Activated naive CD4-positive, alpha-beta T cell treated with Interleukin-2 at 50 U/mL for 16 hours (primary cell): ENCODE measurements around the gene CPNE8.
"Not testable (repeated sequence)": the region's sequence is repeated elsewhere in the genome, so short reads cannot be mapped to it uniquely, and the experiment has no call there.

ENCODE experiments used
- DNase-seq: peaks from one replicate; pipeline ENCODE4 v3.0.0-alpha.2; 2020

Gene CPNE8

GRCh38 chr12:38823314-38823713 lies 82.1 kb downstream of the CPNE8 start:
- no peak for DNase-seq

DNA sequence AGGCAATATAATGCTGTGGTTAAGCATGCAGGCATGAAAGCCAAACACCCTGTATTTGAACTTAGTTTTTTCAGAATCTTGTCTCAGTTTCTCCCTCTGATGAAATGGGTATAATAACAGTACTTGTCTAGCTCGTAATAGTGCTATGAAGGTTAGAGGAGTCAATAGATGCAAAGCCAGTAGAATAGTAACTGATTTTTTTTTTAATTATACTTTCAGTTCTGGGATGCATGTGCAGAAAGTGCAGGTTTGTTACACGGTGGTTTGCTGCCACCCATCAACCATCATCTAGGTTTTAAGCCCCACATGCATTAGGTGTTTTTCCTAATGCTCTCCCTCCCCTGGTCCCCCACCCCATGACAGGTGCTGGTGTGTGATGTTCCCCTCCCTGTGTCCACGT lies 87.4 kb downstream of the CPNE8 start:
- no peak for DNase-seq

GRCh38 chr12:38813923-38814322 lies 91.5 kb downstream of the CPNE8 start:
- no peak for DNase-seq

GRCh38 chr12:38811814-38812356 lies 93.5 kb downstream of the CPNE8 start:
- DNase-seq, result no peak

DNA sequence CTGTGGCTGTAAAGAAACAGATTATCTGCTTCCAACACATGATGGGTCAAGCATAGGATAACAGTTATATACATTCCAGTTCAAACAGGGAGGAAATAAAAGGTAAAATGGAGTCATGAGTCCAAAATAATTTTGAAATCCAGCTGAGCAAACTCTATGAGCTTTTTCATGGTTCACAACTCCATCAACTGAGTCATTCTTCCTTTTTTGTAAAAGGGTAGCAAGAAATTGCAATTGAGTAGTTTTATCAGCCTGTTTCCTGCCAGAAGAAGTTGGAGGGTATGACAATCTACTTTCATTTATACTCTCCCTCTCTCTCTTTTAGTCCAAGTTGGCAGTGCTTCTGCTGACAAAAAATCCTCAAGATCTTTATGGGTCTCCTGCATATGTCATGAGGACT lies 95.6 kb downstream of the CPNE8 start:
- DNase-seq, result no peak

DNA sequence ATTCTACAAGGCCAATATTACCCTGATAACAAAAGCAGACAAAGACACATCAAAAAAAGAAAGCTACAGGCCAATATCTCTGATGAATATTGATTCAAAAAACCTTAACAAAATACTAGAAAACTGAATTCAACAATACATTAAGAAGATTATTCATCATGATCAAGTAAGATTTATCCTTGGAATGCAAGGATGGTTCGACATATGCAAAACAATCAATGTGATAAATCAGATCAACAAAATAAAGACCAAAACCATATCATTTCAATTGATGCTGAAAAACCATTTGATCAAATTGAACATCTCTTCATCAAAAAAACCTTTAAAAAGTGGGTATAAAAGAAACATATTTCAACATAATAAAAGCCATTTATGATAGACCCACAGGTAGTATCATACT lies 117.3 kb downstream of the CPNE8 start:
- DNase-seq, result no peak

DNA sequence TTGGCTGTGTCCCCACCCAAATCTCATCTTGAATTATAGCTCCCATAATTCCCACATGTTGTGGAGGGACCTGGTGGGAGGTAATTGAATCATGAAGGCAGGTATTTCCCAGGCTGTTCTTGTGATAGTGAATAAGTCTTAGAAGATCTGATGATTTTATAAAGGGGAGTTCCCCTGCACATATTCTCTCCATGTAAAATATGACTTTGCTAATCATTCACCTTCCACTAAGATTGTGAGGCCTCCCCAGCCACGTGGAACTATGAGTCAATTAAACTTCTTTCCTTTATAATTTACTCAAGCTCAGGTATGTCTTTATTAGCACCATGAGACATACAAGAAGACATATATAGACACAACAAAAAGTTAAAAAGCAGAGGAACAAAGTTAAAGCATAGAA lies 120.0 kb downstream of the CPNE8 start:
- DNase-seq, result no peak

DNA sequence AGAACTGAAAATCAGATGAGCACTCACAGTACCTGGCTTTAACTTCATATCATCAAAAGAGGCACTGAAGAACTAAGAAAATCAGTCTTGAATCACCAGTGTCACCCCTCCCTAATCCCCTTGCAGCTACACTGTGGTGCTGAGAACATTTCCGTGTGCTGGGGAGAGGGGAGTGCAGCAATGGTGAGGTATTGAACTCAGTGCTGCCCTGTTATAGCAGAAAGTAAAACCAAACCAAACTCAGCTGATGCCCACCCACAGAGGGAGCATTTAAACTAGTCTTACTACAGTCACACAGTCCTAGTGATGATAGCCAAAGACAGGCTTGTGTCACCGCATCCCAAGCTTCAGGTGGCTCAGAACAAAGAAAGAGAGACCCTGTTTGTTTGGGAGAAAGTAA lies 122.1 kb downstream of the CPNE8 start:
- no peak for DNase-seq

GRCh38 chr12:38782359-38782758 lies 123.0 kb downstream of the CPNE8 start:
- no peak for DNase-seq

DNA sequence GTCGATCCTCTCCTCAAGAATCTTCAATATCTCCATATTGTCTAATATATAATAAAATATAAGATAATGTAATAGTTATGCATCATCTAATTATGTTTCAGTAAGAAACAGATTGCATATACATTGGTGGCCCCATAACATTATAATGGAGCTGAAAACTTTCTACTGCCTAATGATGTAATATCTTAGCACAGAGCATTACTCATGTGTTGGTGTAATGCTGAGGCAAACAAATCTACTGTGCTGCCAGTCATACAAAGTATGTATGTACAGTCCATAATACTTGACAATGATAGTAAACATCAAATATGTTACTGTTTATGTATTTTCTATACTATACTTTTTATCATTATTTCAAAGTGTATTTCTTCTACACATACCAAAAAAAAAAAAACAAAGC lies 128.7 kb downstream of the CPNE8 start:
- DNase-seq, result no peak

GRCh38 chr12:38775457-38775856 lies 129.9 kb downstream of the CPNE8 start:
- DNase-seq, result no peak

- no peak for DNase-seq
Observed at GRCh38 chr12:38772437-38772836, 133.0 kb downstream of the CPNE8 start.

- DNase-seq, result peak; percentile 52
Observed at GRCh38 chr12:38771871-38772270, 133.5 kb downstream of the CPNE8 start.

GRCh38 chr12:38761636-38762342 lies 143.6 kb downstream of the CPNE8 start:
- no peak for DNase-seq

DNA sequence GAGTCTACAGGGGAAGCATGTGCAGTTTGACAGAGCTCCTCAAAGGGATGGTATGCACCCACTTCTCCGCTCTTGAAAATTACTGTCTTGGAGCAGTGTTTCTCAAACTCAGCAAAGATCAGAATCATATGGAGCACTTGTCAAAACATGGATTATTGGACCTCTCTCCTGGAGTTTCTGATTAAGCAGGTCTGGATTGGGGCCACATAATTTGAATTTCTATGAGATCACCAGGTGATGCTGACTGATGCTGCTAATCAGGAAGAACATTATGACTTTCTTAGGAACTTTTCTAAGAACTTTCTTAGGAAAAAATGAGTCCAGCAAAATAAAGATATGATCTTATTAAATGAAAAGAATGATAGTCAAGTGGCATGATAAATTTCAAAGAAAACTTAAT lies 144.3 kb downstream of the CPNE8 start:
- no peak for DNase-seq

- DNase-seq, result no peak
Observed at GRCh38 chr12:38759621-38760020, 145.8 kb downstream of the CPNE8 start.

DNA sequence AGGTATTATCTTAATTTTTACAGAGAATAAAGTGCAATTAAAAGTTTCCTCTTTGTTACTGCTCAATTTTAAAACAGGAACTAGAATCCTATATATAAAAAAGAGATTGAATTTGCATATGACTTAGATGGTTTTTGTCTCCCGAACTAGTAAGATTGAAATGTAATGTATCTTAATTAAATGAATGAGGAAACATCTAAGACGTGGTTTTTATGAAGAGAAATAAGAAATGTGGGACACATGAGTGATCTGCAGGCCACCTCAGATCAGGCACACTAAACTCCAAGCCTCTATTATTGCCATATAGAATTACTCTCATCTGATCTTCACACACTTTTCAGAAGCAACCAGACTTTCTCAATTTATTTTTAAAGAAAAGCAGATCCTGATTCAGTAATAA lies 158.6 kb downstream of the CPNE8 start:
- no peak for DNase-seq

DNA sequence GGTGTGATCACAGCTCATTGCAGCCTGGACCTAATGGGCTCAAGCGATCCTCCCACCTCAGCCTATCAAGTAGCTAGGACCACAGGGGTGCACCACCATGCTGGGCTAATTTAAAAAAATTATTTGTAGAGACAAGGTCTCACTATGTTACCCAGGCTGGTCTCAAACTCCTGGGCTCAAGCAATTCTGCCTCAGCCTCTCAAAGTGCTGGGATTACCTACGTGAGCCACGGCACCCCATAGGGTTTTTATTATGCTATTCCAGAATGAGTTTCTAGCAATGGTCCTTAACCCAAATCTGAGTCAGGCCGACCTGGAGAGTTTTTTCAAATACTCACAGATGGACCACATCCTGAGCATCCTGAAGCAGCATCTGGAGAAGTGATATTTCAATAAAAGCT lies 159.8 kb downstream of the CPNE8 start:
- no peak for DNase-seq

DNA sequence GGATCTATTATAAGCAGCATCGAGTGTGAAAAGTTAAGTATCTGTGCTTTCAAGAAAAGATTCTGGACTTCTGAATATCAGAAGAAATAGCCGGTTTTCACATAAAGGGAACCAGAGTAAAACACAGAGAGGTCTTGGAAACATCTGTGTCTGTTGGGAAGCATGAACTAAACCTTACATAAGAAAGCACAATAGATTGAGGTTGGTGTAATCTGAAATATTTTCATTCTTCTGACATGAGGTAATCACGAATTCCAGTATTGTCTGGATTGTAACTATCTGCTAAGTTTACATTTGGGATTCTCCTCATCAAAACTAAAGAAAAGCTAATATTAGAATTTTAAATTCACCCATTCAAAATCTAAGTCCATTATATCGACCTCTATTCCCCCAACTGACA lies 161.3 kb downstream of the CPNE8 start:
- DNase-seq, result no peak

GRCh38 chr12:38742496-38742895 lies 162.9 kb downstream of the CPNE8 start:
- not testable (repeated sequence) for DNase-seq

DNA sequence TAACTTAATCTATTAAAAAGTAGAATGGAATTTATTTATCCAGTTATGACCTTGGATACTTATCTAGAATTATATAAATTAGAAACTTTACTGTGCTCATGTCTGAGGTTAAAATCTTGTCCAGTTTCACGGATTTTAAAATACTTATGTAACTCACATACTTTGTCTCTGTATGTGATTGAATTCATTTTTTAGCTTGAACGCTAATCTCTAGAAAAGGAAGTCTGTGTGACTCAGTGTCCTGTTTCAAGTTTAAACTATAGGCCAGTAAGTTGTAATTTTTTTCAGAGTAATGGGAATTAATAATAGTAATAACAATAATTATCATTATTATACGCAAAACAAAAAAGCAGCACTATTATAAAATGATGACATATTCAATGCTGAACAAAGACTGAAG lies 168.6 kb downstream of the CPNE8 start:
- no peak for DNase-seq

DNA sequence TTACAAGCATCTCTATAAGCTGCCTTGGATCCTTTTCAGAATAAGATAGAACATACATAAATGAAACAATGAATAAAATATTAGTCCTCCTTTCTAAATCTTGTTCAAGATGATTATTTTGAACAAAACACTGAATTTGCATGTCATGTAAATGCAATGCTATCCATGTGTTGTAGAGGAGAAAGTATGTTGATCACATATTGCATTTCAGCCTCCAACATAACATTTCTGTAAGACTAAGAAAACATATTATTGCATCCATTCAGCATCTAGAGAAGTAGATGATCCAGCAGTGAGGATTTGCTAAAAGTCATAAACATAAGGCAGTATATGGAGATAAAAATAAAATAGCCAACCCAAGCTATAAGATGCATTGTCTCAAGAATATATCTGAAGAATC lies 172.6 kb downstream of the CPNE8 start:
- DNase-seq, result no peak

GRCh38 chr12:38728894-38729293 lies 176.5 kb downstream of the CPNE8 start:
- no peak for DNase-seq

GRCh38 chr12:38721611-38722252 lies 183.7 kb downstream of the CPNE8 start:
- no peak for DNase-seq

DNA sequence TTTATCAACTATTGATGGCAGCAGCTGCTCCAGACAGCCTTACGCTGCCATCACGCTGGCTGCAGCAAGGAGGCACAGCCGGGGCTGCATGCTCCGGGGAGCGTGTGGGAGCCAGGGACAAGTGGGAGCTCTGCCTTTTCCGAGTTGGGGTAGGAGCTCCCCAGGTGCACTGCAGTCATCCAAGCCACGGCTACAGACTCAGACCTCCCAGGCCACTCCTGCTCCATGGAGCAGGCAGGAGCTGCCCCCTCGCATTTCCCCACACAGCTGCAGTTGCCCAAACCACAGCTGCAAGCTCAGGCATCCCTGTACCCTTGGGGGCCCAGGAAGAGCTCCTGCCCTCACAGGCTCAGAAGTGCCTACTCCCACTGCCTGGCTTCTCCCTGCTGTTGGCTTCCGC lies 184.7 kb downstream of the CPNE8 start:
- no peak for DNase-seq
